T1000 (cell line): ENCODE results near the gene WBP1L.

Experiments used
- DNase-seq: peaks from one replicate; lab custom pipeline; 2025; ENCODE audit warnings: mixed read lengths; lab: John Stamatoyannopoulos, UW

WBP1L gene

GRCh38 chr10:102779680-102780526, 36.2 kb downstream of the WBP1L start:
- DNase-seq = no peak

- no peak for DNase-seq
Observed at GRCh38 chr10:102780527-102780808, 36.7 kb downstream of the WBP1L start.

GRCh38 chr10:102781090-102781920, 37.6 kb downstream of the WBP1L start:
- DNase-seq = no peak

- no peak for DNase-seq
Observed at GRCh38 chr10:102781921-102782557, 38.3 kb downstream of the WBP1L start.

- peak; percentile 17 for DNase-seq
Observed at GRCh38 chr10:102782673-102783551, 39.2 kb downstream of the WBP1L start.

GRCh38 chr10:102783568-102783967, 39.8 kb downstream of the WBP1L start:
- DNase-seq = no peak

- DNase-seq = no peak
Observed at GRCh38 chr10:102785818-102786217, 42.1 kb downstream of the WBP1L start.

GRCh38 chr10:102791754-102792395, 48.1 kb downstream of the WBP1L start:
- DNase-seq = no peak

- no peak for DNase-seq
Observed at GRCh38 chr10:102795453-102796406, 52.0 kb downstream of the WBP1L start.

- DNase-seq = no peak
Observed at GRCh38 chr10:102796407-102797176, 52.8 kb downstream of the WBP1L start.

- no peak for DNase-seq
Observed at GRCh38 chr10:102799691-102800471, 56.1 kb downstream of the WBP1L start.

GRCh38 chr10:102800611-102801335, 57.0 kb downstream of the WBP1L start:
- no peak for DNase-seq

- DNase-seq = no peak
Observed at GRCh38 chr10:102801496-102801895, 57.7 kb downstream of the WBP1L start.

GRCh38 chr10:102801978-102802377, 58.2 kb downstream of the WBP1L start:
- DNase-seq = no peak

- no peak for DNase-seq
Observed at GRCh38 chr10:102802920-102803534, 59.3 kb downstream of the WBP1L start.

GRCh38 chr10:102804382-102805055, 60.8 kb downstream of the WBP1L start:
- DNase-seq = no peak

GRCh38 chr10:102808380-102808779, 64.6 kb downstream of the WBP1L start:
- DNase-seq = no peak
